Esophagus squamous epithelium (tissue), 4 donors: Measurements from ENCODE around the gene IBA57.

Source experiments
- POLR2A ChIP-seq, 4 donors: fragments of 450-650 bp; IDR thresholded peaks; one replicate each; pipeline ENCODE4 v1.6.1; 2017; ENCODE audit warnings: antibody characterized with exemption in 4 of 4, mild to moderate bottlenecking in 4 of 4, moderate library complexity in 3 of 4
- TF ChIP-seq, protein P1 (sequence below), 6 experiments: fragments of 450-650 bp in 4 of 6; fragments of 200-600 bp in 2 of 6; sonication (generic) in 2 of 6; IDR thresholded peaks; one replicate each; pipeline ENCODE4 v1.5.1; 2016 to 2019; ENCODE audit warnings: antibody characterized with exemption in 6 of 6, mild to moderate bottlenecking in 4 of 6, moderate library complexity in 4 of 6

DNA sequence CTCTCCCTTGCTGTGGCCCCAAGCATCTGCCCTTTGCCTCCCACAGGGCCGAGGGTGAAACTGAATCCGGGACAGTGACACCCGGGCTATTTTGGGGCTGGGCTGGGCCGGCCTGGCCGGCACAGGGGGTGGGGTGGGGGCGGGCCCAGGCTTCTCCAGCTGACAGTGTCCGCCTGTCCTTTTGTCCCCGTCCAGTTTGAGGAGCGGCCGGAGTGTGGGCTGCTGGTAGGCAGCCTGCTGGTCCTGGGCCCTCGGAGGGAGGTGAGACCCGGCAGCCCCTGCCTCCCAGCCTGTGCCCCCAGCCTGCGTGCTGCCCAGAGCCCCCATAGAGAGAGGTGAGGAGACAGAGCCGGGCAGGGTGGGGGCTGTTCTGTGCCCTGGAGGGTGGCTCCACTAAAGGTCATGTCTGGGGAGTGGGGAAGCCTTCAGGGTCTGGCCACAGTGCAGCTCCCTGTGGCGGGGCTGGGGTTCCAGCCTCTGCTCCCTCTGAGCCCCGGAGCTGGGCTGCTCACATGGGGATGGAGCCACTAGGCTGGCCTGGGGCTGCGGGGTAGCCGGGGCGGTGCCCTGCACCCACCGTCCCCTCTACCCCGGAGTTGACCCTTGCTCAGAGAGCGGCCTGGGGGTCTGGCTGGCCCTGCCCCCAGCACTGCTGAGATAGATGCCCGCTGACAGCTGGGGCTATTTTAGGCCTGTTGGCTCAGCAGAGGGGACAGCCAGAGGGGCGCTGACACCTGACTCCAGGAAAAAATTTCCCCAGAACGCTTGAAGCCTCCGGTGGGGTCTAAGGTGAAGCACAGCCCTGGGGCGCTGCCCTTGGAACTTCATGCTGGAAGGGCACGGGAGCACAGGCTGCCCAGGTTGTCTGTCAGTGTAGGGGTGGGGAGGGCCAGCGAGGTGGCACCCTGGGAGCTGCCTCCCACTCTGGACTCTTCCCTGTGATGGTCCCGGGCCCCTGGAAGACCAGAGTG, 42.5 kb downstream of the IBA57 start, which contains the start of gene OBSCN:
- TF ChIP-seq, protein P1, sequence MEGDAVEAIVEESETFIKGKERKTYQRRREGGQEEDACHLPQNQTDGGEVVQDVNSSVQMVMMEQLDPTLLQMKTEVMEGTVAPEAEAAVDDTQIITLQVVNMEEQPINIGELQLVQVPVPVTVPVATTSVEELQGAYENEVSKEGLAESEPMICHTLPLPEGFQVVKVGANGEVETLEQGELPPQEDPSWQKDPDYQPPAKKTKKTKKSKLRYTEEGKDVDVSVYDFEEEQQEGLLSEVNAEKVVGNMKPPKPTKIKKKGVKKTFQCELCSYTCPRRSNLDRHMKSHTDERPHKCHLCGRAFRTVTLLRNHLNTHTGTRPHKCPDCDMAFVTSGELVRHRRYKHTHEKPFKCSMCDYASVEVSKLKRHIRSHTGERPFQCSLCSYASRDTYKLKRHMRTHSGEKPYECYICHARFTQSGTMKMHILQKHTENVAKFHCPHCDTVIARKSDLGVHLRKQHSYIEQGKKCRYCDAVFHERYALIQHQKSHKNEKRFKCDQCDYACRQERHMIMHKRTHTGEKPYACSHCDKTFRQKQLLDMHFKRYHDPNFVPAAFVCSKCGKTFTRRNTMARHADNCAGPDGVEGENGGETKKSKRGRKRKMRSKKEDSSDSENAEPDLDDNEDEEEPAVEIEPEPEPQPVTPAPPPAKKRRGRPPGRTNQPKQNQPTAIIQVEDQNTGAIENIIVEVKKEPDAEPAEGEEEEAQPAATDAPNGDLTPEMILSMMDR (IDR thresholded peaks at IDR 0.05), result no peak
- no peak for TF ChIP-seq POLR2A (IDR thresholded peaks at IDR 0.05)
